Measurements from ENCODE around the gene TMEM271.

Gene TMEM271

DNA sequence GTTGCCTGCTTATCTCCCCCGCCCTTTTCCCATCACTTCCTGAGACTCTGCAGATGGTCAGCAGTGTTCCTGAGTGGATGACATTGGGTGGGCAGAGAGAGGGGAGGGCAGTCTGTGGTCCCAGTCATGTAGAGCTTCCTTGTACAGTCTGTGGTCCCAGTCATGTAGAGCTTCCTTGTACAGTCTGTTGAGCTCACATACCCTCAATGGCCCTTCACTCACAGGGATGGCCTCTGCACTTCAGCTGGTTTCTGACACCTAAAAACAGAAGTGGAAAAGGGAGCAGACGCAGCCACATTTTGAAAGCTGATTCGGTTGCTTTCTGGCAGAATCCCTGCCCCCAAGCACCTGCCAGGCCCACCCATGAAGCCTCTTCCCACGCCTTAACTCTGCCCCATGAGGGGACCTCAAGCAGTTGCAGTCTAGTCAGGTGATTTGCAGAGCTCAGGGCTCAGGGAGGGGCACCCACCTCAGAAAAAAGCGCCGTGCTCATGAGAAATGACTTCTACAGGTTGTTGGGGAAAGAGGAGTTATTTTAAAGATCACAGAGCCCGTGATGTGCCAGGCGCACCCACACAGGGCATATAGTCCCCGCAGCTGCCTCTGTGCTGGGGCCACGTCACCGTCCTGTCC lies 3.6 kb upstream of the TMEM271 start:
- no peak for DNase-seq (ENCODE audit: low spot score)

DNA sequence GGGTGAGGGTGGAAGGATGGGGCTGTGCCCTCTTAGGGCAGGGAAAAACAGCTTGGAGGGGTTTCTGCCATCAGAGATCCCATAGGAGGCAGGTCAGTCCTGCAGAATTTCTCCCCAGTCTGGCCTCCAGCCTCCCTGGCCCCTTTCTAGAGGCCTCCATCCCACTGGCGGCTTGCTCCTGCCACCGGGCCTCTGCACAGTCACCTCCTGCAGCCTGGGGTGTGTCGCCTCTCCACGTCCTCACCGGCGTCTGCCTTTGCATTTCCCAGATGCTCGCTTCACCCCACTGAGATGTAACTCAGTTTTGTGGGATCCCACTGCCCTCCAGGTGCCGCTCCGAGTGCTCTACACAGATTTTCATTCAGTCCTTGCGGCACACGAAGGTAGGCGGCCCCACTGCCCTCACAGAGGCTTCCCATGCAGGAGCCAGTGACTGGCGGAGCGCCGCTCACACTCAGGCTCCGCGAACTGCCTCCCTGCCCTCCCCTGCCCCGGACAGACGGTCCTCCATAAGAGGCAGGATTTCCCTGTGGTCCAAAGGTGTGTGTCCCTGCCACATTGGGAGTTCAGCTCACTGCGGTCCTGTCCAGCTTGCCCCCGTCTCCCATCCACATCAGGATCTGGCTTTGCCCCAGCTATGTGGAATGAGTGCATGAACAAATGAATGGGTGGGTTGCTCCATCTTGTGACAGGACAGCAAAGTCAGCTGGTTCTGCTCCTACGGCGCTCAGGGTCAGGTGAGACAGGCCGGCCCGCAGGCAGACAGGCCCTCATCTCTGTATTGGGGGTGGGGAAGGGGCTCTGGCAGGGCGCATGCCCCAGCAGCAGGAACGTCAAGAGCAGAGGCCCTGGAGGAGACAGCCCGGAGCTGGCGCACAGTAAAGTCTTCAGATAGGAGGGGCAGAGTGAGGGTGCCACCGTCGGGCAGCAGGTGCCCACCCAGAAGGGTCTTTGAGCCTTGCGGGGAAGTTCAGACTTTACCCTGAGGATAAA lies 2.7 kb upstream of the TMEM271 start:
- DNase-seq (ENCODE audit: low spot score): no peak

DNA sequence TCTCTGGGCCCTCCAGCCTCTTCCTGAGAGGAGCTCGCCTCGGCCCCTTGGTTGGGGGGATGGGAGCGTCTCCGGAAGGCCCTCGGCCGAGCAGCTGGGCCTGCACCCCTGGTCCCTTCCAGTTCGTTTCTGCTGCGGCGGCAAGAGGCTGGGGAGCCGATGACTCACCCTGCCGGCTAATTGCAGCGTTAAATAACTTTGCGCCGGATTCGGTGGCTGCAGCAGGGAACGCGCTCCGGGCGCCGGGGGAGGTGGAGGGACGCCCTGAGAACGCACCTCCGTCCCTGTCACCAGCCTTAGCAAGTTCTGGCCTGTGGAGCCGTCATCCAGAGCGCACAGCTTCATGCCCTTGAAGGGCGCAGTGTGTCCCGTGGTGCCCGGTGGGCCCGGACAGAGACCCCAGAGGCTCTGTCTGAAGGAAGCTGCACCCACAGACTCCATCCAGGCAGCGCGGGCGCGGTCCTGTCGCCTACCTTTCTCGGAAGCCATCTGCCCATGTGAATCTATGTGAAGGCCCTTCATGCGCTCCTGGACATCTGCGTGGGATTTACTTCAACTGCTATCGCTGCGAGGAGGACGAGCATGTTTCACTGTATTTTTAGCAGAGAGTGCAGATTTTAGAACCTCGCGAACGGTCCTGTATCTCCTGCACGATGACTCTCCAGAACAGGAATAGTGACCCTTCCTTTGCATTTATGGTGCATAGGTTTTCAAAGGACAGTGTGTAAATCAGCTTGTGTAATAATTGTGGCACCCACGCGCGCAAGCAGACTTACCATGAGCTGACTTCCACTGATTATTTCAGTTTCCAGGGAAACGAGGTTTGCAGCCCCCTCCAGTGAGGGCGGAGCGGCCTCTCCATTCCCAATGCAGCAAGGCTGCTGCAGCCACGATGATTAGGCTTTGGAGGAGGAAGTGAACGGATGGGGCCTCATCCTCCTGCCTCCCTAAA lies 1.7 kb upstream of the TMEM271 start:
- DNase-seq (ENCODE audit: low spot score): no peak

DNA sequence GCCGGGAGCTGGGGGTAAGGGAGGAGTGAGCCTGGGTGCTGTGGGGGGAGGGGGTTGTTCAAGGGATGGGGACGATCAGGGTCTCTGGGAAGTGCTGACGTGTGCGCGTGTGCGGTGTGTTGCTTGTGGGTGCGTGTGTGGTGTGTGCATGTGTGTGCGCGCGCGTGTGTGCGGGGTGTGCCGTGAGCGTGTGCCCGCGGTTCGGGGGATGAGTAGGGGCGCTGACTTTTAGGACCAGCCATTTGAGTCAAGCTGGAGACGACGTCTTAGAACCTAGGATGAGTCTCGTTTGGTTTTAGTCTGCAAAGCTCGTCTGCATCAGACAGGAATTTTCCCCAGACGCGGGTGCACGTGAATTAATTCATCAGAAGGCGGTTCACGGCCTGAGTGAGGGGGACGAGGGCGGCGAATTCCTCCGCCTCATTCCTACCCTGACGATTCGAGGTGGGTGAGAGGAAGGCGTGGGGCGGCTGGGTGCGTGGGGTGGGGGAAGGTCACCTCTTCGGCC lies 950 bp upstream of the TMEM271 start:
- DNase-seq (ENCODE audit: low spot score): no peak

DNA sequence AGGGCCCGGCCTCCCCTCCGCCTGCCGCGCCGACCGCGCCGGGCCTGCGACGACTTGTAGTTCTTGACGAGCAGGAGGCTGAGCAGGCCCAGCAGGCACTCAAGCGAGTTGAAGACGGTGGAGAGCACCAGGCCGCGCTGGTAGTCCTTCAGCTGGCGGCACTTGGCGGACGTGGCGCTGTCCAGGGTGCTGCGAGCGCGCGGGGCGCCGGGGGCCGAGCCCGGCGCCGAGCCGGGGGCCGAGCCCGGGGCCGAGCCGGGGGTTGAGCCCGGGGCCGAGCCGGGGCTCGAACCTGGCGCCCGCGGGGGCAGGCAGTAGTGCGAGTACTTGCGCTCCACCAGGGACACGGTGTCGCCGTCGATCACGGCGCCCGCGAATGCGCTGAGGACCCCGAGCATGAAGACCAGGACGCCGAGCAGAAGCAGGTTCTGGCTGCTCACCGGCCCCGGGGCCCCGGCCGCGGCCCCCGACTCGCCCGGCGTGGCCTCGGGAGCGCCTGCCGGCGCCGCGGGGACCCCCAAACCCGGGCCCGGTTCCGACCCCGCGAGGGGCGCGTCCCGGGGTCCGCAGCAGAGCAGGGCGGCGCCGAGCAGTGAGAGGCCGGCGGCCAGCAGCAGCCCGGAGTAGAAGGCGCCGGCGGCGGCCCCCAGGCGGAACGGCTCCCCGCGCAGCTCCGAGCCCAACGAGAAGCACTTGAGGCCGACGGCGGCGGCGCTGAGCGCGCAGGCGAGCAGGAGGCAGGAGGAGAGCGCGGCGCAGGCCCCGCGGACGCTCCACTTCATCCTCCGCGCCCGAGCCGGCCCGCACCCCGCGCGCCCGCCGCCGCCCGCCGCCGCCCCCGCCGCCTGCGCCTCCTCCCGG lies 584 bp downstream of the TMEM271 start:
- no peak for DNase-seq (ENCODE audit: low spot score)

DNA sequence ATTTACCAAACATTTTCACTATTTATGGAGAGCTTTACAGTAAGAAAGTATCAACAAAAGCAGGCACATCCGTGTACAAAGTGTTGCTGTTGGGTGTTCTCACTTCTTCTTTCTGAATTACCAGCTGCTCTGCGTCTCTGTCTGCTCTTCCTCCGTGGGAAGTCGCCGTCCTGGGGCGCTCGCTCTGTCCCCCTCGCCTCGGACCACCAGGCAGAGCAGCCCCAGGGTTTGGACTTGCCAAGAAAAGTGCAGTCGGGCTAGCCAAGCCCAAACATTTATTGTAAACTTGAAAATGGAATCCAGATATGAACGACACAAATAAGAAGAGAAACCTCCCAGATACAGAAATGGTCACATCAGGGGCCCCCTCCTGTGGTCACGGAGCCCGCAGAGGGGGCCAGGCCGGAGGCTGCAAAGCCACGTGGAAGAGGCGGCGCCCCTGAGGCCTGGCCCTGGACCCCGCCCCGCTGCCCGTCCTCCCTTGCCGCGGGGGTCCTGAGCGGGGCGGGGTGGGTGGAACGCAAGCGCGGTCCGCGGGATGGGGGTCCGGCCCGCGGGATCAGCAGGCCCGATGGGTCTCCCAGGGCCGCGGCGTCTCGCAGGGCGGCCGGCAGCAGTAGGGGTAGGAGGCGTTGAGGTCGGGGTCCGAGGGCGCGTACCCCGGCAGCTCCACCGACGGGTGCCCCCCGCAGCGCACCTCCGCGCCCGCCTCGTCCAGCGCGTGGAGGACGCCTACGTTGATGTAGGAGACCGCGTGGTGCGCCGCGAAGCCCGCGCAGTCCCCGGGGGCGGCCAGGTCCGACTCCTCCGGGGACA lies 1.5 kb downstream of the TMEM271 start:
- no peak for DNase-seq (ENCODE audit: low spot score)

DNA sequence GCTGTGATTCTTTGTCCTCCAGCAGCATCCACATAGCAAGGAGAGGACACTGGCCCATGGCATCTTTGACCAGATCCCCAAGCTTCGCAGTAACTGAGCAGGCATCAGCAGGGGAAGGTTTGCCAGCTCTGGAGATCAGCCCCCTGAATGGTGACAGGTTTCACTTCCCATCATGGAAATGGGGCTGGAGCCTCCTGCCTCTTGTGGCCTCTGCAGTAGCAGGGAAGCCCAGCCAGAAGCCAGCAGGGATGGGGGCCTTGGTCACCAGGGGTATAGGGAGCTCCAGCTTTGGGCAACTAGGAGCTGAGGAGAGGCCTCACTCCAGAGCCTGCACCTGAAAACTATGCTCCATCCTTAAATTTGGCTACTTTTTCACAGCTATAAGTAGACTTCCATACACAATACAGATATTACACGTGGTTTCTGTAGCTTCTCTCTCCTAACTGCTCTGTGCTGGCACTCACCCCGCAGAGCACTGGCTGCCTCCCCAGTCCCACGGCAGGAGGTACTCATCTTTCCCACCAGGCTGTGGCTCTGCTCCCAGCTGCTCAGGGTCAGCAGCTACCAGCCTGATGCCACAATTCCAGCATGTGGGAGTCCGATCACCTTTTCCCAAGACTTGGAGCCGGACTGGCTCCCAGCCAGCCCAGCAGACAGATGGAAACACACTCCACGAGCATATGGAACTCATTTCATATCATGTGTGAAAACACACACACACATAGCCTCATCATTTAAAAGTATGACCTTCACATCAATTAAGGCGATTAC lies 2.8 kb downstream of the TMEM271 start:
- no peak for DNase-seq (ENCODE audit: low spot score)

DNA sequence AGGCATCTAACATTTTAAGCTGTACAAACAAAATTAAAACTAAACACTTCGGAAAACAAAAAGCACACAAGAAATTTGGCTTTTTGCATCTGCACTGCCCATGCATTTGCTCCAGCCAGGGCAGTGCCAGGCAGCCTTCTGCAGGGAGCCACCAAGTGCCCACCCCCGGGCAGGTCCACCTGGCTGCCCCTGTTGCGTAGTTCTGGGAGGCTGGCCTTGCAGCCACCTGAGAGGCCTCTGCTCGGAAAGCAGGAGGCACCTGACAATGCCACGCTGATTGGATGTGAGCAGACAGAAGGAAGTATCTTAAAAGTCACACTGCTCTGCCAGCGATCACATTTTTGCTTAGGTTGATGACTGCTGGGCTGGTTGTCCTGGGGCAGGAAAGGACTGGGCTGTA lies 3.5 kb downstream of the TMEM271 start:
- DNase-seq (ENCODE audit: low spot score): no peak

DNA sequence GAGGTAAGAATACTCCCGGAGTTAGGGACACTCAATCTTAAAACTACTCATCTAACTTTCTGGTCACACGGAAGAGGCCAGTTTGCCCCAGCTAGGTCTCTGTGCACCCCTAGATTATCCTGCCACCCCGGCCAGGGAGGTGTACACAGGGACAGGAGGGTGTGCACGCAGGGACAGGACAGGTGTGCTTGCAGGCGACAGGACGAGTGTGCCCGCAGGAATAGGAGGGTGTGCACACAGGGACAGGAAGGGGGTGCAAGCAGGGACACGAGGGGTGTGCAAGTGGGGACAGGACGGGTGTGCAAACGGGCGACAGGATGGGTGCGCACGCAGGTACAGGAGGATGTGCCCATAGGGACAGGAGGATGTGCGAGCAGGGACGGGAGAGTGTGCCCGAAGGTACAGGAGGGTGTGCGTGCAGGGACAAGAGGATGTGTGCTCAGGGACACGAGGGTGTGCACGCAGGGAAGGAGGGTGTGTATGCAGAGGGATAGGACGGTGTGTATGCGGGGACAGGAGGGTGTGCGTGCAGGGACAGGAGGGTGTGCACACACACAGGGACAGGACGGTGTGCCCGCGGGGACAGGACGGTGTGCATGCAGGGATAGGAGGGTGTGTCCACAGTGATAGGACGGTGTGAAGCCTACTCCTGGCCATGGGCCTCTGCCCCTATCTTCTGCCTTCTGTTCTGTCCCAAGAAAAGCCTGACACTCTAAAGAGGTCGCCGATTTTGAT lies 4.1 kb downstream of the TMEM271 start:
- DNase-seq (ENCODE audit: low spot score): no peak

DNA sequence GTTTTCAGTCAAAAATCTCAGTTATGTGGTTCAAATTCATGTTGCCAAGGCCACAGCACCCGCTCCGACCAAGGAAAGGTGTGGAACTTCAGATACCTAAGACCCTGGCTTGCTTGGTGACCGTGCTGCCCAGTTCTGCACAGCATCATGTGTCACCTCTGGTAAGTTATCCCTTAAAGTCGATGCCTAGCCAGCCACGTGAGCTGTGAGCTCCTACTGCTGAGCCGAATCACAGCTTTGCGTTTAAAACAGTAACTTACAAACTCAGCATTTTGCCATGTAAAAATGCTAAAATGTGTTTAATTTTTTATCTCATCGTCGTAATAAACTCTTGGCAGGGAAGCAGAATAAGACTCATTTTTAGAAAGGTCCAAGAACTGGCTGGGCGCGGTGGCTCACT lies 5.3 kb downstream of the TMEM271 start:
- DNase-seq (ENCODE audit: low spot score): no peak

DNA sequence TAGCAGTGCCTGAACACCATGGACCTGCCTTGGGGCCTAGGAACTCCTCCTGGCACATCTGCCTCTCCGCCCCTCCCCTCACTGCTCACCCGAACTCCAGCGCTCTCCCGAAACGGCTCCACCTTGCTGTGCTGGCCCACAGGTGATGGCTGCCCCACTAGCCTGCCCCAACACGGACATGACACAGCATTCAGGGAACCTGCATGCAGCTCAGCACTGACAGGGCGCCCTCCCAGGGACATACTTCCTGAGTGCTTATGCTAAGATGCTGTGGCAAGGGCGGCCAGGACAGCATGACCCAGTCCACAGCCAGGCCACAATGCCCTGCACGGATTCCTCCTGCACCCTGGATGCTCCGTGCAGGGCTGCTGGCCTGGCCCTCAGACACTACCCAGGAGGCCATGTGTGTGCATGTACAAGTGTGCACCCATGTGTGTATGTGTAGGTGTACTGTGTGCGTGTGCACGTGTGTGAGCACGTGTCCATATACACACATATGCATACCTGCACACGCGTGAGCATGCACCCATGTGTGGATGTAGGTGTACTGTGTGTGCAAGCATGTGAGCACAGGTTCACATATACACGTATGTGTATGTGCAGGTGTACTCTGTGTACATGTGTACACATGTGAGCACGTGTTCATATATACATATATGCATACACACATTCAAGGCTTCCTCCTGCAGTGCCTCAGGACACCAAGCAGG lies 6.0 kb downstream of the TMEM271 start:
- no peak for DNase-seq (ENCODE audit: low spot score)

DNA sequence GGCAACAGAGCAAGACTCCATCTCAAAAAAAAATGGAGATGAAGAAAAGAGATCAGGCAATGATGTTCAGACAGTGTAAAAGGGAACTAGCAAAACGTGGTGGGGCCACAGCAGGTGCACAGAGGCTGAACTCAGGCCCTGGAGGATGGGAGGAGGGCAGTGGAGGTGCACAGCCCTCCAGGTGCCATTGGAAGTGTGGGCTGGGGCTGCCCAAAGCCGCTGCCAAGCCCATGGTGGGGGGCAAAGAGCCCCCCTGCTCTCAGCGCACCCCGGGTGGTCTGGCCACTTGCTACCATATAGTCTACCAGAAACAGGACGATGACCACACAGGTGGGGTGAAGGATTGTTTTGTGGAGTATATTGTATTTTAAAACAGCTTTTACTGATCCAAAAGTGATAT lies 7.1 kb downstream of the TMEM271 start:
- no peak for DNase-seq (ENCODE audit: low spot score)

DNA sequence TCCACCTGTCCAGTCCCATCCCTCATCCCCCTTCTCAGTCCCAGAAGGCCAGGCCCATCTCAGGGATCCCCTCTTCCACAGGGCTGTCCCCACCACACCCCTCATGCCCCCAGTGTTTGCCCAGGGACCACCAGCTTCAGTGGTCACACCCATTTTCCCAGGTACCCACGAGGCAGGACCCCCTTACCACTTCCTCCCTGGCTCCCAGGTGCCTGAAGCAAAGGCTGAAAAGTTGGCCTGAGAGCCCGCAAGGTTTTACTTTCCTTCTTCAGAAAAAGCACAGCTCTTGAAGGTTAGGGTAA lies 7.8 kb downstream of the TMEM271 start:
- no peak for DNase-seq (ENCODE audit: low spot score)

DNA sequence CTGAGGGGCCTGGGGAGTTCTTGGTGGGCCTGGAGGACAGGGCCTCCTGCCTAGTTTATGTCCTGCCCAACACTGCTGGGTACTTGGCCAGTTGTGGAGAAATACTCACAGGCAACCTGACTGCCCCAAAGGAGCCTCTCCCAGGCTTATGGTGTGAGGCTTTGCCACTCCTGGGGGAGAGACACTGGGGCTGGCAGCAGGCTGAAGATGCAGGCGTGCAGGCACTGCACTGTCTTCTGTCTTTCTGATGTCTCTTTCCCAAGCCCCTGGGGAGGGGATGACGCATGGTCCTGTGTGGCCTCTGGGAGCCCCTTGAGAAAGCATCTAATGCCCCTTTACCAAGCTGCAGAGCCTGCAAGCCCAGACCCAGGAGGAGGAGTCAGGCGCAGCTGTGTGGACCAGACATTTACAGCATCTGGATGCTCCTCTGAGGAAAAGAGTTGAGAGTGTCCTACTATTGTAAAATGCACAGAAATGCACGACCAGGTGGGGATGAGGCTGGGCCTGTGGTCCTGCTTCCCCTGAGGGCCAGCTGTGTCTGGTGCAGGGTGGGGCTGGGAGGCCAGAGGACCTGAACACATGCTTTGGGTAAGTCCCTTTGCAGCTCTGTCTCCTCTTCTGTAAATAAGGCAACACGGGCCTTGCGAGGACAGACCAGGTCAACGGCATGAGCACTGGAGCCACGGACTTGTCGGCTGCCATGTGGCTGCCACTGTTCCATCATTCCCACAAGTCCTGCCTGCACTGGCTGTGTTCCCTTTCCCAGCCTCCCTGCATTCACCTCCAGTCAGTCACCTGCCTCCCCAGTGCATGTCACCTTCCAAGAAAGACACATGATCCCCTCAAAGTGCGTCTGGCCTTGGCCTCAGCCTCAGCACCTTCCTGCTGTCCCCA lies 8.4 kb downstream of the TMEM271 start:
- DNase-seq (ENCODE audit: low spot score): no peak

DNA sequence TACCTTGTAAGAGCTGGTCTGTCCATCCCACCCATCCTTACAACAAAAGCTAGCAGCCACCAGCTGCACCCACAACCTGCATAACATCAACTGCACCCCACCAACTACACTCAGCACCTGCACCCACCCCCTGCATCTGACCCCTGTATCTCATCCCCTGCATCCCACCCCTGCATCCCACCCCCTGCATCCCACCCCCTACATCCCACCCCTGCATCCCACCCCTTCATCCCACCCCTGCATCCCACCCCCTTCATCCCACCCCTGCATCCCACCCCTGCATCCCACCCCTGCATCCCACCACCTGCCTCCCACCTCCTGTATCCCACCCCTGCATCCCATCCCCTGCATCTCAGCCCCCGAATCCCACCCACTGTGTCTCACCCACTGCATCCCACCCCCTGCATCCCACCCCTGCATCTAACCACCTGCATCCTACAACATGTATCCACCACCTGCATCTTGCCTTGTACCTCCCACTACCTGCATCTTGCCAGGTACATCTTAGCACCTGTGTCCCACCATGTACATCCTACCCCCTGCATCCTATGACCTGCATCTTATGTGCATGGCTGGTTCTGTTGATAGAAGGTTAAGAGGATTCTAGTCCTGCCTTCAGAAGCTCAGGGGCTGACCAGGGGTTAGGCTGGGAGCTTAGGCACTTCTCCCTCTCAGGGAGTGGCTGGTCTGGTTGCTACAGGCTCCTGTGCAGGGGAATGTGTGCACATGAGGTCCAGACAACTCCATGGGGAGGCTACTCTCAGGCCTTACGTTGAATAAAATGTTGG lies 9.4 kb downstream of the TMEM271 start:
- no peak for DNase-seq (ENCODE audit: low spot score)

DNA sequence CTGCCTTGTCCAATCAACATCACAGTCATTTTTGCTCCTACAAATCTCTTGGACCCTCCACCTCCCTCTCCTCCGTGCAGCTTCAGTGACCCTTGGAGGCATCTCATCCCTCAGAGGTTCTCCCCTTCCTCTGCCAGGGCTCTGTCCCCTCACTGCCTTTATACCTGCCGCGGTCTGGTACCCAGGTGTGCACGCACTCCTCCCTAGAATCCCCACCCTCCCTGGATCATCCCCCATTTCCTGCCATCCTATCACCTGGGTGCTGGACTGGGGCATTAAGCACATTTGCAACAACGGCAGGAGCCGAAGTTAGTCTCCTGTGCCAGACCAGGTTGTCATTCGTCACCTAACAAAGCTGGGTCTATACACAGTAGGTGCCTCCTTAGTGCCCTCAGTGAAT lies 10.1 kb downstream of the TMEM271 start:
- DNase-seq (ENCODE audit: low spot score): no peak

Measured in CD4-positive, alpha-beta T cell treated with Interleukin-15 for 4 hours (primary cell).